NCI-H1092 treated with DMSO at 0.1 percent for 48 hours (cell line): ENCODE measurements around the gene PPP3CB.
"Not testable (repeated sequence)": the region's sequence is repeated elsewhere in the genome, so short reads cannot be mapped to it uniquely, and the experiment has no call there.

ENCODE experiments used
- DNase-seq: peaks from one replicate; lab custom pipeline; 2025; lab: John Stamatoyannopoulos, UW

The PPP3CB gene

DNA sequence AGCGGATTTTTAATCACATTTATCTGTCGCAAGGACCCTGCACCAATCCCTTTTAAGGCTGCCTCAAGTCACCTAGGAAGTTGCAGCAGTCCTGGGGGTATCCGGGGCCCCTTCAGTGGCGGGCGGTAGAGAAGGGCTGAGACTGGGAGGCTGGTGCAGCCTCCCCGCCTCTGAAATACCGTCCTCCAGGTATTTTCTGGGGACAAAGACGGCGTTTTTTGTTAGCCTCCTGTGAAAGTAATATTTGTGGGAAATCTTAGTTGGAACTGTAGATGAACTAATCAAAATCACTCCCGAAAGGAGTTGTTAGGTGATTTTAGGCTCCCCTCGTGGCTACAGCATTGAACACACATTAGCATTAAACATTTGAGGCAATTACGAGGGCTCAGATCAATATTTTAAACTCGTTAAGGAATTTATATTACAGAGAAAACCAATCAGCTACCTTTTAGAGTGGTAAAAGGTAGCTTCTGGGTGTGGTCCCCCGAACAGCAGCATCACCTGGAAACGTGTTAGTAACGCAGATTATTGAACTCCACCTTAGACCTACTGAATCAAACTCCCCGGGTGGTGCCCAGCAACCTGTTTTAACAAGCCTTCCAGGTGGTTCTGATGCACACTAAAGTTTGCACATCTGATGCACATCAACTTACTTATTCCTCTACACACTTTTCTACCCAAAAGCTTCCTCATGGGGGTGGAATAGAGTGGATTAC is 81.4 kb downstream of the PPP3CB start:
- no peak for DNase-seq

DNA sequence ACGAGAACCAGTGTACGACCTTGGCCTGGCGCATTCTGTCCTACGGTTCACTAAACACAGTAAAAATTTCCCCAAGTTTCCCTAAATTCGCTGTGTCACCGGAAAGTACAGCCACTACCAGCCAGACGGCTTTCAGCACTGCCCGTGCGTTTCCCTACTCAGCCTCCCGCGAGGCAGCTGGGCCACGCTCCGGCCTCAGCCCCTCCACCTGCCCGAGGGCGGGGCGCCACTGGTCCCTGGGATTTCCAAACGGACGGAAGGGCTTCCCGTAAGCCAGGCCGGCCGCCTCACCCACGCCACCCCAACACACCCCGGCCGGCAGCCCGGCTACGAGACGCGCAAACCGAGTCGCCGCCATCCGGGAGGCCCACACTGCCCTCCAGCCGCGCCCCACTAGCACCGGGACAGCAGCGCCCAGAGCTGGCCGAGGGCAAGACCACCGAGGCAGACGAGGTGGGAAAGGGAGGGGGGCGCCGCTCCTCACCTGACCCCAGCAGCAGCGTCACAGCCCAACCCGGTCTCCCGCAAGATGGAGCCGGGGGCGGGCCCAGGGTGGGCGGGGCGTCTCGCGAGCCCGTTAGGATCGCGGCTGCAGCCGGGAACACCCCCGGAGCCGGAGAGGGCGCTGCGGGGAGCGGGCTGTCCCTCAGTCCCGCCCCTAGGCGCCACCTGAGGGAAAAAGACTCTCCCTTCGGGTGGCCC is 82.1 kb downstream of the PPP3CB start, which contains the start of gene ANXA7:
Gene ANXA7, minus strand, starts transcription at position 531 of the 702 bp plus-strand sequence. CDS start 13,202 bp downstream, outside the sequence.
- DNase-seq = peak; percentile 84

DNA sequence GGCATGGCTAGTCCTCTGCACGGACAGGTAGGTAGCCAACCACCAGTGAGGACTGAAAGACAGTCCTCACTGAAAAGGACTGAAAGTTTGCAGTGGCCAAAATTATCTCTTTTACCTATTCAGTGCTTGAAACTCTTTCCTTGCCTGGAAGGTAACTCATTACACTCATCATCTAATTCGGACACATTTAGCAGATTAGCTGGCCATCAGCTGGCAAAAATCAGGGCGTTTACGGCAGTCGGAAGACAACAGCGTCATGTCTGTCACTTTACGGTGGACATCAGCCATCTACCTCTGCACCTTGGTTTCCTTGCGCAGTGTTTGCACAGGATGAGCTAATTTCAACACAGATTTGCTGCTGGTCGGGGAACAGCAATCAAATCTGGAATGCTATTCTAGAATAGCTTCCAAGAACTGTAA is 82.7 kb downstream of the PPP3CB start:
- peak; percentile 17 for DNase-seq

DNA sequence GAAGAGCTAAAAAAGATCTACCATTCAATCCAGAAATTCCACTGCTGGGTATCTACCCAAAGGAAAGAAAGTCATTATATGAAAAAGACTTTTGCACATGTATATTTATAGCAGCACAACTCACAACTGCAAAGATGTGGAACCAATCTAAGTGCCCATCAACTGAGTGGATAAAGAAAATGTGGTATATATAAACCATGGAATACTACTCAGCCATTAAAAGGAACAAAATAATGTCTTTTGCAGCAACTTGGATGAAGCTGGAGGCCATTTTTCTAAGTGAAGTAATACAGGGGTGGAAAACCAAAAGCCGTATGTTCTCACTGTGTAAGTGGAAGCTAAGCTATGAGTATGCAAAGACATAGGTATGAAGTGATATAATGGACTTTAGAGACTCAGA is 84.9 kb downstream of the PPP3CB start:
- no peak for DNase-seq

DNA sequence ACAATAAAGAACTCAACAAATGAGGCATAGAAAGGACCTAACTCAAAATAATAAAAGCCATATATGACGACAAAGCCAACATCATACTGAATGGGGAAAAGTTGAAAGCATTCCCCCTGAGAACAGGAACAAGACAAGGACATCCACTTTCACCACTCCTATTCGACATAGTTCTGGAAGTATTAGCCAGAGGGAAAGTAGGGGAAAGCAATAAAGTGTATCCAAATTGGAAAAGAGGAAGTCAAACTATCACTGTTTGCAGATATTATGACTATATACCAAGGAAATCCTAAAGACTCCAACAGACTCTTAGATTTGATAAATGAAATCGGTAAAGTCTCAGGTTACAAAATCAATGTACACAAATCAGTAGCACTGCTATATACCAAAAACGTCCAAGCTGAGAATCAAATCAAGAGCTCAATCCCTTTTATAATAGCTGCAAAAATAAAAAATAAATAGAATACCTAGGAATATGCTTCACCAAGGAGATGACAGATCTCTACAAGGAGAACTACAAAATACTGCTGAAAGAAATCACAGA is 86.8 kb downstream of the PPP3CB start:
- DNase-seq = no peak

- DNase-seq = no peak
These were observed 87.8 kb downstream of the PPP3CB start for GRCh38 chr10:73408061-73408460.

GRCh38 chr10:73407495-73407894 is 88.3 kb downstream of the PPP3CB start:
- no peak for DNase-seq

DNA sequence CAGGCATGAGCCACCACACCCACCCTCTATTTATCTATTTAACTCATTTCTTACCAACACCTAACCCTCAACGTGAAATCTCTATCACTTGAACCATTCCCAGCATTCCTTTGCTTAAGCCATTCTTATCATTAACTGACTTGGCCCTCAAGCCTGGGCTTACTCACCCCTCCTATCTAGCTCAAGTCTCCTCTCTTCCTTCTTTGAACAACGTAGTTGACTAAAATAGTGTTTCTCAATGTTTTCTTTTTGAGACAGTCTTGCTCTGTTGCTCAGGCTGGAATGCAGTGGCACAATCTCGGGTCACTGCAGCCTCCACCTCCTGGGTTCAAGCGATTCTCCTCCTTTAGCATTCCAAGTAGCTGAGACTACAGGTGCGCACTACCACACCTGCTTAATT is 89.0 kb downstream of the PPP3CB start:
- no peak for DNase-seq

- DNase-seq = no peak
These were observed 90.3 kb downstream of the PPP3CB start for GRCh38 chr10:73405556-73405955.

DNA sequence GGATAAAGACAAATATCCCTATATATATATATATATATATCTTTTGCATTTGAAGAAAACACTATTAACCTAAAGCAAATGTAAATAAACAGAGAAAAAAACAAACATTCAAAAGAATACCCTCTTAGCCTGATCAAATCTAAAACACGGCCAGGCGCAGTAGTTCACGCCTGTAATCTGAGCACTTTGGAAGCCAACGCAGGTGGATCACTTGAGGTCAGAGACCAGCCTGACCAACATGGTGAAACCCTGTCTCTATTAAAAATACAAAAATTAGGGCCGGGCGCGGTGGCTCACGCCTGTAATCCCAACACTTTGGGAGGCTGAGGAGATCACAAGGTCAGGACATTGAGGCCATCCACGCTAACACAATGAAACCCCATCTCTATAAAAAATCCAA is 91.1 kb downstream of the PPP3CB start:
- DNase-seq = no peak

- DNase-seq = no peak
These were observed 94.2 kb downstream of the PPP3CB start for GRCh38 chr10:73401636-73402035.

DNA sequence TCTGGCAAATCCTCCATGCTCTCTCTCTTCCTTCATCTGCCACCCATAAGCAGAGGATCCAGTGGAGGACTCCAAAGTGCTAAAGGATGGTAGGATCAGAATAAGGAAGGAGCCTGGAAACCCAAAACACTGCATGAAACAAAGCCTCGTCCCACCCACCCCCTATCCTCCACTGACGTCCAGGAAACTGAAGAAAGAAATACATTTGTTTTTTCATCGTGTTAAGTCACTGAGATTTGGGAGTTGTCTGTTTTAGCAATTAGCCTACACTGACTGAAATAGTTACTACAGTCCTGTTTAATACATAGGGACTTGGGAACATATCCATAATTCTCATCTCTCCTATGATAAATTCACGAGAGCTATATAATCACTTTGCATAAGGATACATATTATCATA is 96.8 kb downstream of the PPP3CB start:
- DNase-seq = no peak

DNA sequence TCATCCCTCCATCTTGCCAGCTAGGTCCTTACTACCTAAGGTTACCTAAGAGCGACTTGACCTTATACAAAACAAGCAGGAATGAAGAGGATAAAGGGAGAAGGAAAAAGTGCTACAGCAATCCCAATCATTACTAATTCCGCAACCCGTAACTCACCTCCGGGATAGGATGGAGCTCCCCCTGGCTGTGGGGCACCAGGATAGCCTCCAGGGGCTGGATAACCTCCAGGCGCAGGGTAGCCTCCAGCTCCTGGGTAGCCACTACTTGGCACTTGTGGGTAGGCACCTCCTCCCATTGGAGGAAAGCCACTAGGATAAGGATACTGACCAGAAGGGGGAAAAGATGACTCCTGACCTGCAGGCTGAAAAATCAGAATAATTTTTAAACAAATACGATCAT is 97.8 kb downstream of the PPP3CB start:
- no peak for DNase-seq

GRCh38 chr10:73394325-73394724 is 101.5 kb downstream of the PPP3CB start:
- not testable (repeated sequence) for DNase-seq

- DNase-seq = no peak
These were observed 107.6 kb downstream of the PPP3CB start for GRCh38 chr10:73388228-73388627.

DNA sequence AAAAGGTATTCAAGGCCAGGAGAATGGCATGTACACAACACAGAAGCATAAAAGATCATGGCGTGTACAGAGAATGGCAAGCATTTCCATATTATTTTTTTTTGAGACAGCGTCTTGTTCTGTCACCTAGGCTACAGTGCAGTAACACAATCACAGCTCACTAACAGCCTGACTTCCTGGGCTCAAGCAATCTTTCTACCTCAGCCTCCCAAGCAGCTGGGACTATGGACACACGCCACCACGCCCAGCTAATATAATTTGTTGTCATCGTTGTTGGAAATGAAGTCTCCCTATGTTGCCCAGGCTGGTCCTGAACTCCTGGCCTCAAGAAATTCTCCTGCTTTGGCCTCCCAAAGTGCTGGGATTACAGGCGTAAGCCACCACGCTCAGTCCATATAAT is 109.2 kb downstream of the PPP3CB start:
- no peak for DNase-seq
